ENCODE results near the gene NAV1.
"Not testable (repeated sequence)": the region's sequence is repeated elsewhere in the genome, so short reads cannot be mapped to it uniquely, and the experiment has no call there.

The NAV1 gene

GRCh38 chr1:201566933-201567801 is 28.2 kb downstream of the NAV1 start:
- DNase-seq = no peak

GRCh38 chr1:201568265-201568664 is 29.3 kb downstream of the NAV1 start:
- no peak for DNase-seq

GRCh38 chr1:201568859-201569294 is 29.9 kb downstream of the NAV1 start:
- no peak for DNase-seq

- DNase-seq = no peak
Observed at GRCh38 chr1:201570181-201570885, 31.4 kb downstream of the NAV1 start.

GRCh38 chr1:201570886-201571624 is 32.1 kb downstream of the NAV1 start:
- DNase-seq = no peak

GRCh38 chr1:201573030-201573429 is 34.1 kb downstream of the NAV1 start:
- DNase-seq = no peak

- no peak for DNase-seq
Observed at GRCh38 chr1:201573923-201574322, 35.0 kb downstream of the NAV1 start.

GRCh38 chr1:201575912-201576311 is 37.0 kb downstream of the NAV1 start:
- no peak for DNase-seq

- no peak for DNase-seq
Observed at GRCh38 chr1:201576914-201577313, 38.0 kb downstream of the NAV1 start.

- DNase-seq = no peak
Observed at GRCh38 chr1:201578008-201578888, 39.3 kb downstream of the NAV1 start.

GRCh38 chr1:201581371-201581770 is 42.4 kb downstream of the NAV1 start:
- not testable (repeated sequence) for DNase-seq

GRCh38 chr1:201582705-201583442 is 43.9 kb downstream of the NAV1 start:
- DNase-seq = no peak

- DNase-seq = no peak
Observed at GRCh38 chr1:201583663-201584062, 44.7 kb downstream of the NAV1 start.

GRCh38 chr1:201584471-201585092 is 45.7 kb downstream of the NAV1 start:
- DNase-seq = no peak

- DNase-seq = no peak
Observed at GRCh38 chr1:201585093-201585483, 46.2 kb downstream of the NAV1 start.

- DNase-seq = no peak
Observed at GRCh38 chr1:201585901-201586300, 47.0 kb downstream of the NAV1 start.

- no peak for DNase-seq
Observed at GRCh38 chr1:201586806-201587205, 47.9 kb downstream of the NAV1 start.

- DNase-seq = no peak
Observed at GRCh38 chr1:201587729-201588128, 48.8 kb downstream of the NAV1 start.
